GM06990 (cell line): ENCODE measurements around the gene MCTP1.

Source experiments
- DNase-seq: peaks from one replicate; pipeline ENCODE4 v3.0.0-alpha.2; 2011; ENCODE audit not compliant: insufficient read length; ENCODE audit errors: extremely low read depth
- H3K27me3 ChIP-seq: replicated peaks from 2 replicates; pipeline ENCODE4 v1.6.0; 2011; ENCODE audit warnings: low read length; ENCODE audit not compliant: control insufficient read depth, insufficient read depth
- H3K36me3 ChIP-seq: 2 replicates; pipeline ENCODE4 v1.5.1; 2011; ENCODE audit warnings: low read length; ENCODE audit not compliant: control insufficient read depth, insufficient read depth
- H3K4me3 ChIP-seq: replicated peaks from 2 replicates; pipeline ENCODE4 v1.5.1; 2011; ENCODE audit warnings: low read depth, mild to moderate bottlenecking, control low read depth, low read length
- TF ChIP-seq, protein P1 (sequence below): IDR thresholded peaks from 2 replicates; pipeline ENCODE4 v1.5.1; 2011; ENCODE audit warnings: low read length, control low read depth, mild to moderate bottlenecking, inconsistent platforms; ENCODE audit not compliant: insufficient read depth, poor library complexity, severe bottlenecking

The MCTP1 gene

DNA sequence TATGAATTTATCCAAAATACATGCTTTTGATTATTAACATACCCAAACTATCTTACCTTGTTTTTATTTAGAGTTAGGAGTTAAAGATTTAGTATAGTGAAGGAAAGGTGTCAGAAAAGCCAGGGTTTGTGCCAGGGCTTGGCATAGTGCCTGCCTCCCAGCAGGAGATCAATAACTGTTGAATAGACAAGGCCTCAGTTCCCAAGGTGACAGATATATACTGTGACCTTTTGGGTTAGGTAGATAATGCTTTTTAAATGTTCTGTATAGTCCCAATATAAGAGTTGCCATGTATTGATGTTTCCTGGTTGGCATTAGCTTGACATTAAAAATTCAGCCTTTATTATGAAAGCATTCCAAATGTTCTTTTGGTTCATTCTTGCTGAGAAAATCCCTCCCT lies 121.8 kb downstream of the MCTP1 start:
- no peak for DNase-seq
- H3K36me3 ChIP-seq, result no peaks in the 10 kb centered on the region
- TF ChIP-seq, protein P1, sequence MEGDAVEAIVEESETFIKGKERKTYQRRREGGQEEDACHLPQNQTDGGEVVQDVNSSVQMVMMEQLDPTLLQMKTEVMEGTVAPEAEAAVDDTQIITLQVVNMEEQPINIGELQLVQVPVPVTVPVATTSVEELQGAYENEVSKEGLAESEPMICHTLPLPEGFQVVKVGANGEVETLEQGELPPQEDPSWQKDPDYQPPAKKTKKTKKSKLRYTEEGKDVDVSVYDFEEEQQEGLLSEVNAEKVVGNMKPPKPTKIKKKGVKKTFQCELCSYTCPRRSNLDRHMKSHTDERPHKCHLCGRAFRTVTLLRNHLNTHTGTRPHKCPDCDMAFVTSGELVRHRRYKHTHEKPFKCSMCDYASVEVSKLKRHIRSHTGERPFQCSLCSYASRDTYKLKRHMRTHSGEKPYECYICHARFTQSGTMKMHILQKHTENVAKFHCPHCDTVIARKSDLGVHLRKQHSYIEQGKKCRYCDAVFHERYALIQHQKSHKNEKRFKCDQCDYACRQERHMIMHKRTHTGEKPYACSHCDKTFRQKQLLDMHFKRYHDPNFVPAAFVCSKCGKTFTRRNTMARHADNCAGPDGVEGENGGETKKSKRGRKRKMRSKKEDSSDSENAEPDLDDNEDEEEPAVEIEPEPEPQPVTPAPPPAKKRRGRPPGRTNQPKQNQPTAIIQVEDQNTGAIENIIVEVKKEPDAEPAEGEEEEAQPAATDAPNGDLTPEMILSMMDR, result no peak
- no peak overlapping the region for H3K4me3 ChIP-seq
- no peaks in the 10 kb centered on the region for H3K27me3 ChIP-seq

DNA sequence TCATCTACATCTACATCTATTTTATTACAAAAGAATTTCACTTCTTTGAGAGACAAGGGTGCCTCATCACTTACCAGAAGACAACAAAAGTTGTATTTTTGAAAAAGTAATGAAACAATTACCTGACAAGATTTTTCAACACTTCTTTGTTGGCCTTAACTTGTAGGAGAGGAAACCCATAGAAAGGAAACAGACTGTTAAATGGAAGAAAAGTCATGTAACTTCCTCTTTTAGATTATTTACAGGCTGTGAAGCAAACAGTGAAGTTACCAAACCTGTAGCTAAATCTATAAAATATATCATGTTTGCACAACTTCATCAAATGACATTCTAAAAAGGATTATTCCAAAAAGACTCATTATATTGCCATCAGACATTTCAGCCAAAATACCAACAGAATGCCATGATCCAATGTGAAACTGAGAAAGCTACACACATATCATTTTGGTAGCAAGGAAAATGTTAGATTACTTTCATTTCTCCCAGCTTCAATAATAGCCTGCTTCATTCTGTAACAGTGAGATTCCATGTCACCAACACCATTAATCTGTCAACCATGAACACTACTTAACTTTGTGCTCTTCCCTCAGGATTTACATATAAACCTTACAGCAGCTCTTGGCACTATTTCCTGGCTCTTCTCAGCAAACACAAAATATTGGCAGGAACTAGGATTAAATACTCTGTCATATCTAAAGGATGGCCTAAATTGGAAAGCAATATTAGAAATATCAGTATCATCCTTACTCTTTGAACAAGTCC lies 122.5 kb downstream of the MCTP1 start:
- Histone ChIP-seq H3K36me3 (no peaks in the 10 kb centered on the region), H3K4me3 (no peak overlapping the region), H3K27me3 (no peaks in the 10 kb centered on the region)
- TF ChIP-seq, protein P1, result no peak
- no peak for DNase-seq

DNA sequence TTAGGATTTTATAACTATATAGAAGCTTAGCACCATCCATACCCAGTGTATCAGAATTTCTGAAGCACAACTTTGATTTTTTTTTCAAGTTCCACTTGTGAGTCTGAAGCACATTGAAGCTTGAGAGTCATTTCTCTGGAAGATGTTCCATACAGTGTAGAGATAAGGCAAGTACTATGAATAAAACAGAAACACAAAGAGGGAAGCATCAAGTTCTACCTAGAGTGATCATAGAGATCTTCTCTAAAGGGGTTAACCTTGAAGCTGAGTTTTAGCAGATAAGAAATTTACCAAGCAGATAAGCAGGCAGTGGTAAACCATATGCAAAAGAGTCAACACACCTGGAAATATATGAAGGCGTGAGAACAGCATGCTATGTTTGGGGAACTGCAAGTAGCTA lies 125.3 kb downstream of the MCTP1 start:
- no peak for DNase-seq
- Histone ChIP-seq H3K36me3 (no peaks in the 10 kb centered on the region), H3K27me3 (no peaks in the 10 kb centered on the region), H3K4me3 (no peak overlapping the region)
- TF ChIP-seq, protein P1, result no peak

DNA sequence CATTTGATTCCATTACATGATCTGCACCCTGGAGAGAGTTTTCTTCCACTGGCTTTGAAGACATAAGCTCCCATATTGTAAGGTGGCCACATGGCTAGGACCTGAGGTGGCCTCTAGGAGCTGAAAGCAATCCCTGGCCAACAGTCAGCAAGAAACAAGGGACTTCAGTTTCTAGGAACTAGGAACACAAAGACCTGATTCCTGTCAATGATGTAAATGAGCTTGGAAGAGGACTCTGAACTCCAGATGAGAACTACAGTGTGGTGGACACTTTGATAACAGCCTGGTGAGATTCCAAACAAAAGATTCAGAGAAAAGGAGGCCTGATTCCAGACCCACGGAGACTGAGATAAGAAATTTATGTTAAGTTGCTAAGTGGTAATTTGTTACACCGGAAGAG lies 129.0 kb downstream of the MCTP1 start:
- TF ChIP-seq, protein P1, result no peak
- no peak for DNase-seq
- Histone ChIP-seq H3K4me3 (no peak overlapping the region), H3K36me3 (no peaks in the 10 kb centered on the region), H3K27me3 (no peaks in the 10 kb centered on the region)

DNA sequence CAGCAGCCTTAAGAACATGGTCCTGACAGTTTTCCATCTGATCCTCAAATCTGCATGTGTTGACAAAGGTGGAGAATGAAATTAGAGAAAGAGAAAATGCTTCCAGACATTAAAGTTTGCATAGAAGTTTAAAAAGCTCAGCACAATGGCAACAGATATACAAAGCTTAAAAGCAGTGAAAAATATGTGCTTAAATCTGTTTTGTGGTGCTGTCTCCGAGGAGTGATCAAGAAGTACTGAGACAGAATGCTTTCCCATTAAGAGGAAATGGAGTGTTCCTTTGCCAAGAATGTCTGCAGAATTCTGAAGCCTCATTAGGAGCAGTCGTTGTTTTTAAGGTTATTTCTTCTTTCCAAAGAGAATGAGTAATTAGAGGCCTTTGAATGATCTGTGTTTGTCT lies 131.4 kb downstream of the MCTP1 start:
- no peak overlapping the region for H3K4me3 ChIP-seq

More for the DNA sequence above, 131.4 kb downstream of the MCTP1 start:
- H3K27me3 ChIP-seq, result no peaks in the 10 kb centered on the region; the same call in 1 of the 2 replicates
- no peak for DNase-seq
- H3K36me3 ChIP-seq, result no peaks in the 10 kb centered on the region
- TF ChIP-seq, protein P1, result no peak
